HG02981 (cell line): ENCODE results near the gene DOCK6.
"Not testable (repeated sequence)": the region's sequence is repeated elsewhere in the genome, so short reads cannot be mapped to it uniquely, and the experiment has no call there.

Source experiments
- ATAC-seq: cut with Tn5 transposase; IDR thresholded peaks from one replicate; pipeline ENCODE4 v1.9.1; 2021; ENCODE audit warnings: mild to moderate bottlenecking, moderate library complexity; ENCODE audit not compliant: unreplicated experiment

DOCK6 gene

GRCh38 chr19:11199517-11199916, 62.8 kb downstream of the DOCK6 start:
- no peak for ATAC-seq

DNA sequence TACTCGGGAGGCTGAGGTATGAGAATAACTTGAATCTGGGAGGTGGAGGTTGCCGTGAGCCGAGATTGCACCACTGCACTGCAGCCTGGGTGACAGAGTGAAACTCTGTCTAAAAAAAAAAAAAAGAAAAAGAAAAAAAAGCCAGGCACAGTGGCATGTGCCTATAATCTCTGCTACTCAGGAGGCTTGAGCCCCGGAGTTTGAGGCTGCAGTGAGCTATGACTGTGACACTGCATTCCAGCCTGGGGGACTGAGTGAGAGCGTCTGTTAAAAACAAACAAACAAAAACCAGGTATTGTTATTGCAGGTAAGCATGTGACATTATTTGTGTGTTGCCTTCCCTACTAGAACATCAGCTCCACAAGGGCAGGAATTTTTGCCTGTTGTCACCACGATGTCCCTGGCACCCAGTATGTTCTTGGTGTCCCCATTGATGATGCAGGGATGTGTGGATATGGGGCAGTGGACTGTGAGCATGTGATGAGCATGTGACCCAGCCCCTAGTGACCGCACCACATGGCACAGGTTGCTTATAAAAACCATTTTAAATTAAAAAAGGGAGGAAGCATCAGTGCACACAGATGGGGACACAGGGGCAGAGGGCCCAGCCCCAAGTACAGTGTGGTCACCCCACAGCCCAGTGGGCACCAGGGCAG, 63.4 kb downstream of the DOCK6 start:
- no peak for ATAC-seq

DNA sequence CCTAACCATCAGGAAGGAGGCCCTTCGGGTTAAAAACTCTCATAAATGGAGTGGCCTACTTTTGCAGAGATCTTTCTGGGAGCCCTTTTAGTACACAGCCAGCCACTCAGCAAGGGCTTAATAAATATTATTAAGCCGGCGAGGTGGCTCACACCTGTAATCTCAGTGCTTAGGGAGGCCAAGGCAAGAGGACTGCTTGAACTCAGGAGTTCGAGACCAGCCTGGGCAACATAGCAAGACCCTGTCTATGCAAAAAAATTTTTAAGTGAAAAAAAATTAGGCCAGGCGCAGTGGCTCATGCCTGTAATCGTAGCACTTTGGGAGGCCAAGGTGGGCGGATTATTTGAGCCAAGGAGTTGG, 64.2 kb downstream of the DOCK6 start:
- no peak for ATAC-seq

DNA sequence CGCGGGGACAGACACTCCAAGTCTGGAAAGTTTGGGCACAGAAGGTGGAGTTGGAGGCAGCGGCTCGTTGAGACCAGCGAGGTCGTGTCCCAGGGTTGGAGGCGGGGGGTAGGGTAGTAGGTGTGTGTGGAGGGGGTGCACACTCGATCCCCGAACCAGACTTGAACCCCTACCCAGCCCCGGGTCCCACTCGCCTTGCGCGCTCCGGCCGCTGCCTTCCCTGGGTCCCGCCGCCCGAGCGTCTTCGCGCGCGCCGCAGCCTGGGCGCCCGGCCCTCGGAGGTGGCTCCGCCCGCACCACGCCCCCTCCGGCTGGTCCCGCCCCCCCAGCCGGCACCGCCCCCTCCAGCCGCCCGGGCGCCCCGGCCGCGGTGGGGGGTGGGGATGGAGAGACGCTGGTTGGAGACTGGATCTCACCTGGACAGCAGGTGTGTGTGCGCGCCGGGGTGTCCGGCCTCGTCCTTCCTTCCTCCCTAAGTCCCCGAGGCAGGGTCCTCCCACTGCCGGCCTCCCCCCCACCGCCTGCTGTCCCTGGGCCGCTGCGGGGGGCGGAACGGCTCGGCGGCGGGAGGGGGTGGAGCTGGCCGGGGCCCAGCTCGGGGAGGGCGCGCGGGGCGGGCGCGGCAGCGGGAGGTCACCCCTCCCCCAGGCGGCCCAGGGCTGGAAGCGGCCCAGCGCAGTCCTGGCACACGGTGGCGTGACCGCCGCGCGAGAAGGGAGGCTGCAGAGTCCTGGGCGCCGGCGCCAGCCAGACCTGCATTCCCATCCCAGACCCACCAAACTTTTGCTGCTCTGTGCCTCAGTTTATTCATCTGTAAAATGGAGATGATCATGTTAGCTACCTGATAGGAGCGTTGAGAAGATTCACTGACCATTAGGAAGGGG, 64.8 kb downstream of the DOCK6 start, which contains the start of gene KANK2:
Gene KANK2 (minus strand): TSS at position 255 of the 884 bp plus-strand sequence. CDS start 3,034 bp downstream, outside the sequence.
- ATAC-seq: peak; percentile 53

DNA sequence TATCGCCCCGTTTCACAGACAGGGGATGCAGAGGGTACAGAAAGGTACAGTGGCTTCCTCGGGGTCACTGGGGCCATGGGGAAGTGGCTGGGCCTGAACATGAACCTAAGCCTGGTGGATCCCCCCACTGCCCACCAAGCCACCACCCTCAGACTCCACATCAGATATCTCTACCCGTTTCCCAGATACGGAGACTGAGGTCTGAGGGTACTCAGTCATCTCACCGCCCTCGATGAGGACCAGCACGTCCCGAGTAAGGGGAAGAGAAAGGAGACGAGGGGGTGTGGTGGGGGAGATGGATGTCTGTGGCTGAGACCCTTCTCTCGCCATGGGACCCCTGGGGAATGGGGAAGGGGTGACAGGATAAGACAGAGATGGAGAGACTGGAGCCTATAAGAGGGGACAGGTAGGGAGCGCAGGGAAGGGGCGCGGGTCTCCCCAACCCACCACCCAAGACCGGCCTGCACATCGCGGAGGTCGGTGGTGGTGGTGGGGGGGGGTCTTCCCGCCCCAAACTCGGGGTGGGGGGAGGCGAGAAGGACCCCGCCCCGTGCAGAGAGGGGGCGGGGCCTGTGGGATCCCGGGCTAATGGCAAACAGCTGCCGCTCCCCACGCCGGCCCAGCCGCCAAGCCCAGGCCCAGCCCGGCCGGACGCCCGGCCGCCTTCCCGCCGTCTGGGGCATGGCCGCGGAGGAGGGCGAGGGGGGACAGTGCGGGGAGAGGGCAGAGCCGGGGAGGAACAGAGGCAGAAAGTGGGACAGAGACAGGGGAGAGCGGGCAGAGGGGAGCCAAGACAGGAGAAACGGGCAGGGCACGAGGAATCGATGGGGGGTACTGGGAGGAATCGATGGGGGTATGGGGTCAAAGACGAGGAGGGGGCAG, 65.7 kb downstream of the DOCK6 start:
- ATAC-seq: no peak

GRCh38 chr19:11195681-11196080, 66.6 kb downstream of the DOCK6 start:
- ATAC-seq: no peak

DNA sequence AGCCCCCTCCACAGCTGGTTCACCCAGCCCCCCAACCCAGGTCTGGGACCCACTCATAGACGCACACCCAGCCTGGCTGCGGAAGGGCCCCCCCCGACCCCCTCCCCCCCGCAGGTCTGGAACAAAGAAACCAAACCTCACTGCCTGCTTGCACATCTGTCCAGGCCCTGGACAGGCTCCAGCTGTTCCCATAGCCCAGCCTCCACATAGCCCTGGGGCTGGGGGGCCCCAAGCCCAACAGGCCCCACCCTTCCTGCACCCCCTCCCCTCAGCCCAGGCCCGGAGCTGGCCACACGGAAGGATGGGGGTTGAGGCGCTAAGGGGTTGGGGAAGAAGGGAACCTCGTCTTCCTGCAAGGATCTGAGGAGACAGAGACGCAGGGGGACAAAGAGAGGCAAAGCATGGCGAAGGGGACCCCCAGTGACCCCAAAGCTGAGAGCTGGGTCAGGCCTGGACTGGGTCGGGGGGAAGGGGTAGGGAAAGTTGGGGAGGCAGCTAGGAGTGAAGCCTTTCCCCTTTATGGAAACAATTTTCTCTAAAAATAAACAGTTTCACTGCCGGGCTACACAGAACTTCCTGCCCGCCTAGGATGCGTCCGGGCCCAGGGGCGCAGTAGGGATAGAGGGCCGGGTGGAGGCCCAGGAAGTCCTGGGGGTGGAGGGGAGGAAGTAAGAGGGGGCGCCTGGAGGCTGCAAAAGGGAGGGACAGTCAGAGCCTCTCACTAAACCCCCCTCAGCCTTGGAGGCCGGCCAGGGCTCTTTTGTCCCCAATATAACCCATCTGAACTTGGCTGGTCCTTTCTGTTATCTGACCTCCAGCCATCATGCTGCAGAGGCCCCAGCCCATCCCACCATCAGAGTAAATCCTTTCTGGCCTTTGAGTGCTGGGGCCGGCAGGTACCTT, 67.4 kb downstream of the DOCK6 start:
- ATAC-seq: no peak

DNA sequence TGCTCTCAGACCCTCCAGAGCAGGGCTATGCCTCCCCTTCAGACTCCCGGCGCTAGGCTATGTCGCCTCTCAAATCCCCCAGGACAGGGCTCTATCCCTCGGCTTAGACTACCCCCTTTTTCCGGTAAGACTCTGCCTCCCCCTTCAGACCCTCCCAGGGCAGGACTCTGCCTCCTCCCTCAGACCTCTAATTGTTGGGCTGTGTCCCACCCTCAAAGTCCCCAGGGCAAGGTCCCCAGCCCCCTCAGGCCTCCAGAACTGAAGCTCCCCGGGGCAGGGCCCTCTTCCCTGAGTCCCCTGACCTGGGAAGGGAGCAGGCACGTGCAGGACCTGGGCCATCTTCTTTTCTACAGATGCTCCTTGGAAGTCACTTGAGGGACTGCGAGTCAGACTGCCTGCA, 68.2 kb downstream of the DOCK6 start:
- no peak for ATAC-seq

DNA sequence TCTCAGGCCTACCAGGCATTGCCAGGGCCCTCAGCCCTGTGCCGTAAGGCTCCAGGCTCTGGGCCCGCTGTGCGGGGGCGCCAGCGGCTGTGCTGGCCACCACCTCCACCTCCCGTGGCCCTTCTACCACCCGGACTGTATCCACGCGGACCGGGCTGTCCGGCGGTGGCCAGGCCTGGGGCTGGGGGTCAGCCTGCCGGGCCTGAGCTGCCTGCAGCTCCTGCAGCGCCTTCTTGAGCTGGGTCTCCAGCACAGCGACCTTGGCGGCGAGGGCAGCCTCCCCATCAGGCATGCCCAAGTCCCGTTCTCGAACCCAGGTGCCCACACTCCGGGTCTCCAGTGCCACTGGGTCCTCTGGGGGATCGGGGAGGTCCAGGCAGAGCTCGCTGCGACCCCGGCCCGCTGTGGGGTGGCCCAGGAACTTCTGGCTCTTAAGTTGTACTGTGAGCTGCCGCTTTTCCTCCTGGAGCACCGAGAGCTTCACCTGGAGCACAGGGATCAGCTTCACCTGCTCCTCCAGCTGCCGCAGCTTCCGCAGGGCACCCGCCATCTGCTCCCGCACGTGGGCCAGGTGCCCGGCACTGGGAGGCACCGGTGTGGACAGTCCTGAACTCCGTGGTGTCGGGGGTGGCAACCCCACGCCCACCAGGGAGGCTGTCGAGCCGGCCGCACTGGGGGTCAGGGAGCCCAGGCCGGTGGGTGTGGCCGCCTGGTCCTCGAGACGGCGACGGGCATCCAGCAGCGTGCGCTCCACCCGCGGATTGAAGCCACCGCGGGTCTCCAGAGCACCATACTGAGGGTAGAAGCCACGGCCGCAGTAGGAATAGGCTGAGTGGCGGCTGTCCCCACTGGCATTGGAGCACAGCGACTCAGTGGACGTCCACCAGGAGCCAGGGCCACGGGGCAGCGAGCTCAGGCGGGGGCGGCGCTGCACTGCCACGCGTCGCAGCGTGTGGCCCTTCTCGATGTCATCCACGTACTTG, 69.1 kb downstream of the DOCK6 start:
- no peak for ATAC-seq

DNA sequence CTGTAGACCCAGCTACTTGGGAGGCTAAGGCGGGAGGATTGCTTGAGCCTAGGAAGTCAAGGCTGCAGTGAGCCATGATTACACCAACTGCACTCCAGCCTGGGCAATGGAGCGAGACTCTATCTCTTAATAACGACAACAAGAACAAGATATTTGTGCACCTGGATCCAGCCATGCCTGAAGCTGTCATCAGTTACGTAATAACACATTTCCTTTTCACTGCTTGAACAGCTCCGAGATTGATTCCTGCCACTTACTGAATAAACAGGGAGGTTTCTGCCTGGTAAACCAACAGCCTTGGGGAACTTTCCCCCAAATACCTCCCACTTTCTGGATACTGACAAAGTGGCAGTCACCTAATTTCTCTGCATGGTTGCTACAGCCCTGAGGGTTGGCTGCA, 70.4 kb downstream of the DOCK6 start:
- no peak for ATAC-seq

DNA sequence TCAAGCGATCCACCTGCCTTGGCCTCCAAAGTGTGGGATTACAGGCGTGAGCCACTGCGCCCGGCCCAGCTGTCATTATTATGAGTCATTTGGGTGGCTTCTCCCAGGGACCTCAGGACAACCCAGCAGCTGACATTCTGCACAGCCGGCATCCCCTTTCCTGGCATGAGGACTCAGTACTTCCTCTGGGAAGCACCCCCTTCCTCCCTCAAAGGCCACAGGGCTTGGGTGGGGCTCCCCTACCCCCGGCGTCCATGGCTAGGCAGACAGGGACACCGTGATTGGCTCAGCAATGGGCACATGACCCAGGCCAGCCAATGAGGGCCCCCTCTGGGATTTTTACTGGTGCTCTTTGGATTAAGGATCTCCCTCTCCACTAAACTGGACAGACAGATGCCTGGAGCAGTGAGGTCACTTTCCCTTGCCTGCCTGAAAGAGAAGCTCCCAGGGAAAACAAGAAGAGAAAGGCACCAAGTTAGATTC, 71.0 kb downstream of the DOCK6 start:
- no peak for ATAC-seq

DNA sequence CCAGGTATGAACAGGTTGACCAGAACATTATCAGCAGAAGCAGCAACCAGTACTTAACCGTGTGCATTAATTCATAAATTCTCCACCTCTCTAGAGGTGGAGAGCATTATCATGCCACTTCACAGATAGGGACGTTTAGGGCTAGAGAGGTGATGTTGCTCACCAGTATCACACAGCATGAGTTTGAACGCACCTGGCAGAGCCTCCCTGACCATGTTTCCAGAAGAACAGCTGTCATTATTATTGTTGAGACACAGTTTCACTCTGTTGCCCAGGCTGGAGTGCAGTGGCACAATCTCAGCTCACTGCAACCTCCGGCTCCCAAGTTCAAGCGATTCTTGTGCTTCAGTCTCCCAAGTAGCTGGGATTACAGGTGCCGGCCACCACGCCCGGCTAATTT, 71.8 kb downstream of the DOCK6 start:
- ATAC-seq: no peak

DNA sequence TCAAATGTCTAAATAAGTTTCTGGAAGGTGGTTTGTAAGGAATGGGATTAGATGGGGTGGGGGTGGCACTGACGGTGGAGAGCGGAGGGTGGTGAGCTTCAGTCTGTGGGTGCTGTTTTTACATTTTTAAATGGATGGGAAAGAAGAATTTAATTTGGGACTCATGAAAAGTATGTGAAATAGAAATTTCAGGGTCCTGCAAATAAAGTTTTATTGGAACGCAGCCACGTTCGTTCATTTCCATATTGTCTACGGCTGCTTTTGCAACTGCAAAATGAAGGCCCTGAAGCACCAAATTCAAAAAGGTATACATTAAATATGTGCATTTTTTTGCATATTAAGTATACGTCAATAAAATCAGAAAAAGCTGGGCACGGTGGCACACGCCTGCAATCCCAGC, 74.9 kb downstream of the DOCK6 start:
- ATAC-seq: no peak

DNA sequence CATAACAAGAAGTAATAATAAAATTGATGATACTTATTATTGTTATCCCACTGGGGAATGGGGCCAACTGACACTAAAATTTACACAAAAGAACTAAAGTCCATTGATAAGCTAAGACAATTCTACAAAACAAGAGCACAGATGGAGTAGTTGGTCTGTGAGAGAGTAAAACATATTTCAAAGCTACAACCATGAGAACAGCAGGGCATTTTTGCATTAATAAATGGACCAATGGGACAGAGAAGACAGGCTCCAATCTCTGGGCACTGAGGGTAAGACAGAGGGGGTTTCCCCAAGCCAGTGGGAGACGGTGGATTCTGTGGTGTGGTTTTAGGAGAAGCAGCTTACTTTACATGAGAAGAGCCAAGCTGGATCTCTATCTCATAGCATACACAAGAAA, 79.3 kb downstream of the DOCK6 start:
- ATAC-seq: no peak

- no peak for ATAC-seq
Measured at GRCh38 chr19:11181488-11181887, 80.8 kb downstream of the DOCK6 start.

DNA sequence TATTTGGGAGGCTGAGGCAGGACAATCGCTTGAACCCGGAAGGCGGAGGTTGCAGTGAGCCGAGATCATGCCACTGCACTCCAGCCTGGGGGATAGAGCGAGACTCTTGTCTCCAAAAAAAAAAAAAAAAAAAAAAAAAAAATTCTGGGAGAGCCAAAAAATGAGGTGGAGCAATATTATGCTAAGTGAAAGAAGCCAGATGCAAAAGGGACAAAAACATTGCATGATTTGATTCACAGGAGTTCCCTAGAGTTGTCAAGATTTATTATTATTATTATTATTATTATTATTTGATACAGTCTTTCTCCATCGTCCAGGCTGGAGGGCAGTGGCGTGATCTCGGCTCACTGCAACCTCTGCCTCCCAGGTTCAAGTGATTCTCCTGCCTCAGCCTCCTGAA, 81.3 kb downstream of the DOCK6 start:
- ATAC-seq: not testable (repeated sequence)

GRCh38 chr19:11180346-11180745, 82.0 kb downstream of the DOCK6 start:
- ATAC-seq: no peak

DNA sequence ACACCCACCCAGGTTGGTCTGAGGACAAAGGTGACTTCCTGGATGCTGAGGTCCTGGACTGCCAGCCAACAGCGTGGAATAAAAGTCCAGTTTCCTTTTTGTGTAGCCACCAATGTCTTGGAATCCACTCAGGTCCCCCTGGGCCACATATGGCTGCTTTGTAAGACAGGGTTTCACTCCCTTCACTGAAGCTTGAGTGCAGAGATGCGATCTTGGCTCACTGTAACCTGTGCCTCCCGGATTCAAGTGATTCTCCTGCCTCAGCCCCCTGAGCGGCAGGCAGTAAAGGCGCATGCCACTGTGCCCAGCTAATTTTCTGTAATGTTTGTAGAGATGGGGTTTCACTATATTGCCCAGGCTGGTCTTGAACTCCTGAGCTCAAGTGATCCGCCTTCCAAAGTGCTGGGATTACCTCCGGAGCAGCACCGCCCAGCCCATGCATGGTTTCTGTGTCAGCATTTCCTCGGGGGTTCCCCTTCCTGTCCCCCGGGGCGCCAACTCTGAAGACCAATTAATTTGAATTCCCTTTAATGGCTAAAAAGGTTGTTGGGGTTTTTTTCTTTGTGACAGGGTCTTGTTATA, 82.5 kb downstream of the DOCK6 start:
- ATAC-seq: no peak

DNA sequence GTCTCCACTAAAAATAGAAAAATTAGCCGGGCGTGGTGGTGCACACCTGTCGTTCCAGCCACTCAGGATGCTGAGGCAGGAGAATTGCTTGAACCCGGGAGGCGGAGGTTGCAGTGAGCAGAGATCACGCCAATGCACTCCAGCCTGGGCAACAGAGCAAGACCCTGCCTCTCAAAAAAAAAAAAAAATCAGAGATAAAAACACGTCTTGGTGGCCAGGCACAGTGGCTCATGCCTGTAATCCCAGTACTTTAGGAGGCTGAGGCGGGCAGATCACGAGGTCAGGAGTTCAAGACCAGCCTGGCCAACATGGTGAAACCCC, 83.2 kb downstream of the DOCK6 start:
- not testable (repeated sequence) for ATAC-seq
